ENCODE measurements around the gene SLC16A8. TPM values are rescaled to one million over a fixed set of nuclear protein-coding genes. Genes with fewer than 3 reads are reported as not detected.
A peak's percentile ranks its signal among the peaks of the same experiment; 100 is the strongest.

SLC16A8 gene
- total and polyA plus RNA-seq, 9 of the 15 experiments (the other 6 are each of a cell fraction or from before 2014, with no cell fraction given): not detected

GRCh38 chr22:38032681-38033521 is 51.1 kb downstream of the SLC16A8 start (continued):
- TF ChIP-seq SIX5 (IDR thresholded peaks at IDR 0.05; ENCODE audit: borderline replicate concordance in 1 of 2, insufficient read depth in 1 of 2, low read depth in 1 of 2, low read length in 2 of 2): no peak
- no peak for TF ChIP-seq MXI1 (IDR thresholded peaks at IDR 0.05; ENCODE audit: low read depth, low read length)
- no peak for TF ChIP-seq ZNF23 (CRISPR knock-in tag; IDR thresholded peaks at IDR 0.05)
- no peak for TF ChIP-seq ZNF384 (IDR thresholded peaks at IDR 0.05; ENCODE audit: low read depth, low read length)
- TF ChIP-seq RCOR1 (IDR thresholded peaks at IDR 0.05; ENCODE audit: borderline replicate concordance in 1 of 2, low read depth in 2 of 2, low read length in 2 of 2): 0 out of 4 replicates have a peak, but pooled peaks of 1 of the 2 experiments have one; percentile 15
- no peak for TF ChIP-seq HDAC2 (IDR thresholded peaks at IDR 0.05)
- no peak for TF ChIP-seq ATF1 (CRISPR knock-in tag; IDR thresholded peaks at IDR 0.05)
- peak; percentile 57 for TF ChIP-seq ATF1 (tag; IDR thresholded peaks at IDR 0.05)
- TF ChIP-seq RFX1 (IDR thresholded peaks at IDR 0.05): no peak
- no peak for TF ChIP-seq PRPF4 (IDR thresholded peaks at IDR 0.05; ENCODE audit: insufficient read depth, low read depth, low read length, poor library complexity, severe bottlenecking)
- no peak for TF ChIP-seq PREB (CRISPR knock-in tag; IDR thresholded peaks at IDR 0.05)
- TF ChIP-seq THRA (IDR thresholded peaks at IDR 0.05): no peak
- TF ChIP-seq MAX (CRISPR knock-in tag; IDR thresholded peaks at IDR 0.05): peak; percentile 31; the same call in 1 of the 2 replicates
- TF ChIP-seq ZNF780A (CRISPR knock-in tag; IDR thresholded peaks at IDR 0.05): no peak
- TF ChIP-seq EHMT2 (IDR thresholded peaks at IDR 0.05): no peak
- TF ChIP-seq CHAMP1 (IDR thresholded peaks at IDR 0.05): no peak
- no peak for TF ChIP-seq ZNF124 (CRISPR knock-in tag; IDR thresholded peaks at IDR 0.05)
- TF ChIP-seq CTCF (IDR thresholded peaks at IDR 0.05 in 2 of 3, conservative IDR thresholded peaks at IDR 0.05 in 1 of 3; ENCODE audit: insufficient read depth in 2 of 3, low read depth in 1 of 3, low read length in 3 of 3): no peak
- no peak for TF ChIP-seq MYNN (IDR thresholded peaks at IDR 0.05)
- no peak for TF ChIP-seq MYNN (CRISPR knock-in tag; IDR thresholded peaks at IDR 0.05)
